ENCODE results near the gene ALOX12B.

- TF ChIP-seq CTCF (conservative IDR thresholded peaks at IDR 0.05; ENCODE audit: low read length) (no peak), EZH2phosphoT487 (IDR thresholded peaks at IDR 0.05; ENCODE audit: borderline replicate concordance, low read depth, low read length) (no peak)
Observed at GRCh38 chr17:8031261-8031661, 56.3 kb downstream of the ALOX12B start.
